HepG2 (cell line): Measurements from ENCODE around the gene FOXA3. TPM values are rescaled to one million over a fixed set of nuclear protein-coding genes. Genes with fewer than 3 reads are reported as not detected.

Experiments used
- CHD2 ChIP-seq: IDR thresholded peaks from 2 replicates; pipeline ENCODE4 v1.6.1; 2011; ENCODE audit warnings: low read depth, low read length, improper control_type of control experiment
- ETV5 ChIP-seq: IDR thresholded peaks from 2 replicates; pipeline ENCODE4 v1.6.1; 2018; ENCODE audit warnings: missing biosample characterization, missing genetic modification reagents, inconsistent platforms, borderline replicate concordance
- JDP2 ChIP-seq: sonication (generic); formaldehyde crosslinking; IDR thresholded peaks from 2 replicates; pipeline ENCODE4 v1.8.1; 2022; ENCODE audit warnings: missing genetic modification reagents, borderline replicate concordance
- KLF11 ChIP-seq: IDR thresholded peaks from 2 replicates; pipeline ENCODE4 v1.6.1; 2016; ENCODE audit warnings: missing compliant biosample characterization
- LCORL ChIP-seq, 2 experiments: fragments of 450-650 bp in 1 of 2; sonication (generic) in 1 of 2; formaldehyde crosslinking in 1 of 2; IDR thresholded peaks; 2 replicates each; pipeline versions ENCODE4 v1.5.0 to v1.6.1; 2017 to 2020; ENCODE audit warnings: antibody characterized with exemption in 1 of 2, missing genetic modification reagents in 1 of 2
- MLLT10 ChIP-seq: sonication (generic); formaldehyde crosslinking; IDR thresholded peaks from 2 replicates; pipeline ENCODE4 v1.4.0; 2020; ENCODE audit warnings: missing genetic modification reagents
- MTA1 ChIP-seq: sonication (generic); formaldehyde crosslinking; IDR thresholded peaks from 2 replicates; pipeline ENCODE4 v1.4.0; 2020; ENCODE audit warnings: missing genetic modification reagents, mild to moderate bottlenecking, borderline replicate concordance
- RXRA ChIP-seq: sonication (generic); formaldehyde crosslinking; IDR thresholded peaks from 2 replicates; pipeline ENCODE4 v1.5.1; 2020; ENCODE audit warnings: missing genetic modification reagents
- SOX13 ChIP-seq, 3 experiments: fragments of 450-650 bp in 1 of 3; sonication (generic) in 1 of 3; formaldehyde crosslinking in 1 of 3; IDR thresholded peaks in 2 of 3; conservative IDR thresholded peaks in 1 of 3; 2 replicates each; pipeline versions ENCODE4 v1.5.0 to v1.6.1; 2016 to 2020; ENCODE audit warnings: antibody characterized with exemption in 1 of 3, mild to moderate bottlenecking in 1 of 3, missing compliant biosample characterization in 1 of 3, missing genetic modification reagents in 1 of 3, moderate library complexity in 1 of 3
- TCF7L2 ChIP-seq: IDR thresholded peaks from 2 replicates; pipeline ENCODE4 v1.6.1; 2011; ENCODE audit warnings: mild to moderate bottlenecking, low read depth, low read length, moderate library complexity
- ZNF121 ChIP-seq: sonication (generic); formaldehyde crosslinking; IDR thresholded peaks from 2 replicates; pipeline ENCODE4 v1.5.0; 2020; ENCODE audit warnings: mild to moderate bottlenecking, missing genetic modification reagents
- ZNF44 ChIP-seq: sonication (generic); formaldehyde crosslinking; IDR thresholded peaks from 2 replicates; pipeline ENCODE4 v1.5.1; 2020; ENCODE audit warnings: mild to moderate bottlenecking, missing genetic modification reagents
- ZNF451 ChIP-seq: sonication (generic); formaldehyde crosslinking; IDR thresholded peaks from 2 replicates; pipeline ENCODE4 v1.5.0; 2020; ENCODE audit warnings: mild to moderate bottlenecking, missing genetic modification reagents
- ZNF761 ChIP-seq: sonication (generic); formaldehyde crosslinking; conservative IDR thresholded peaks from 2 replicates; pipeline ENCODE4 v1.4.0; 2020; ENCODE audit warnings: mild to moderate bottlenecking, missing genetic modification reagents
- ZNF781 ChIP-seq: sonication (generic); formaldehyde crosslinking; IDR thresholded peaks from 2 replicates; pipeline ENCODE4 v1.5.1; 2020; ENCODE audit warnings: borderline replicate concordance, mild to moderate bottlenecking, missing genetic modification reagents; ENCODE audit errors: not compliant biosample characterization
- polyA plus RNA-seq, 8 experiments: library from polyadenylated mRNA; depleted of rRNA in 3 of 8; stranded (reverse) in 7 of 8; unstranded in 1 of 8; fragments of >200 nt; fragmentation: Illumina TruSeq in 4 of 8; extraction: Trizol in 4 of 8; gene quantifications; 2 replicates each; pipeline versions ENCODE4 v1.2.1 to v1.2.3, GENCODE V29; 2011 to 2016; ENCODE audit warnings: low read depth in 4 of 8, missing spikeins in 1 of 8, mixed read lengths in 1 of 8; ENCODE audit not compliant: insufficient read depth in 1 of 8
- total RNA-seq, 5 experiments: library from RNA; depleted of rRNA; stranded (reverse); fragments of >200 nt; fragmentation: Illumina TruSeq; extraction: Trizol; gene quantifications; 2 replicates each; pipeline ENCODE4 v1.2.3, GENCODE V29; 2016; ENCODE audit warnings: low read depth in 1 of 5
- TF ChIP-seq, protein P1 (sequence below), 2 experiments: sonication (generic) in 1 of 2; formaldehyde crosslinking in 1 of 2; IDR thresholded peaks; 2 replicates each; pipeline versions ENCODE4 v1.4.0 to v1.6.1; 2018 to 2020; ENCODE audit warnings: missing genetic modification reagents in 2 of 2, borderline replicate concordance in 1 of 2, low read depth in 1 of 2, mild to moderate bottlenecking in 1 of 2, missing biosample characterization in 1 of 2
- TF ChIP-seq, protein P2 (sequence below): IDR thresholded peaks from 2 replicates; pipeline ENCODE4 v1.6.1; 2018; ENCODE audit warnings: missing genetic modification reagents

The FOXA3 gene
- total and polyA plus RNA-seq, 2 of the 13 experiments (the other 11 are each of a cell fraction or from before 2014, with no cell fraction given), result 29.8 to 47.6 TPM

DNA sequence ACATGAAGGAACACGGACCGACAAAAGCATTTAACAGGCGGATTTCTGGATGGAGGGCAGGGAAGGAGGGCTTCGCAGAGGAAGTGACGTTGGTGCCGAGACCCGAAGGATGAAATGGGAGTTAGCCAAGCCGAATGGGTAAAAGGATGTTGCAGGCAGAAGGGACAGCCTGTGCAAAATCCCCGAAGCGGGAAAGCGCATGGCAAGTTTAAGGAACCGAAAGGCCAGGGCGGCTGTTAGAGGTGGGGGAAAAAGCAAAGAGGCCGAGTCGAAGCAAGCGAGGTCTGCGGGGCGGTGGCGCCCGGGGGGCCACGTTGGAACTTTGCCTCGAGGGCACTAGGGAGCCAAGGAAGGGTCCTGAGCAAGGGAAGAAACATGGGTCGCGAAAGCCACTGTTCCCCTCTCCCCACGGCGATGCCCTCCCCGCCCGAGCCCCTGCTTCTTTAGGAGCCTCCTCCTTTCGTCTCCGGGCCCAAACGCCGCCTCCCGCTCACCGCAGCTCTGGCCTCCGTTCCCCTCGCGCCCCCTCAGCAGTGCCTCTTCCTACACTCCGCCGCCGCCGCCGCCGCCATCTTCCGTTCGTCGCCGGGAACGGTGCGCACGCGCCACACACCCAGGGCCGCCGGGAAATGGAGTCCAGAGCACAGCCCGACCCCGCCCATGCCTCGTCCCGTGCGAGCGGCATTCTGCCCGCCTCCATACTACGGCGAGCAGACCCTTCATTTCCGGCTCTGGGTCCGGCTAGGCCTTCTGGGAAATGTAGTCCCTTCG lies 1.4 kb upstream of the FOXA3 start, which contains the start of gene SYMPK (continued):
- TF ChIP-seq, protein P1, sequence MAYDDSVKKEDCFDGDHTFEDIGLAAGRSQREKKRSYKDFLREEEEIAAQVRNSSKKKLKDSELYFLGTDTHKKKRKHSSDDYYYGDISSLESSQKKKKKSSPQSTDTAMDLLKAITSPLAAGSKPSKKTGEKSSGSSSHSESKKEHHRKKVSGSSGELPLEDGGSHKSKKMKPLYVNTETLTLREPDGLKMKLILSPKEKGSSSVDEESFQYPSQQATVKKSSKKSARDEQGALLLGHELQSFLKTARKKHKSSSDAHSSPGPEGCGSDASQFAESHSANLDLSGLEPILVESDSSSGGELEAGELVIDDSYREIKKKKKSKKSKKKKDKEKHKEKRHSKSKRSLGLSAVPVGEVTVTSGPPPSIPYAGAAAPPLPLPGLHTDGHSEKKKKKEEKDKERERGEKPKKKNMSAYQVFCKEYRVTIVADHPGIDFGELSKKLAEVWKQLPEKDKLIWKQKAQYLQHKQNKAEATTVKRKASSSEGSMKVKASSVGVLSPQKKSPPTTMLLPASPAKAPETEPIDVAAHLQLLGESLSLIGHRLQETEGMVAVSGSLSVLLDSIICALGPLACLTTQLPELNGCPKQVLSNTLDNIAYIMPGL (CRISPR knock-in tag; IDR thresholded peaks at IDR 0.05; ENCODE audit: borderline replicate concordance in 1 of 2, low read depth in 1 of 2), result peak; percentile 15 to 46
- TF ChIP-seq MLLT10 (CRISPR knock-in tag), result no peak
- TF ChIP-seq ETV5 (CRISPR knock-in tag), result peak; percentile 86
- no peak for TF ChIP-seq JDP2
- TF ChIP-seq MTA1 (CRISPR knock-in tag), result no peak; the same call in 1 of the 2 replicates
- TF ChIP-seq, protein P2, sequence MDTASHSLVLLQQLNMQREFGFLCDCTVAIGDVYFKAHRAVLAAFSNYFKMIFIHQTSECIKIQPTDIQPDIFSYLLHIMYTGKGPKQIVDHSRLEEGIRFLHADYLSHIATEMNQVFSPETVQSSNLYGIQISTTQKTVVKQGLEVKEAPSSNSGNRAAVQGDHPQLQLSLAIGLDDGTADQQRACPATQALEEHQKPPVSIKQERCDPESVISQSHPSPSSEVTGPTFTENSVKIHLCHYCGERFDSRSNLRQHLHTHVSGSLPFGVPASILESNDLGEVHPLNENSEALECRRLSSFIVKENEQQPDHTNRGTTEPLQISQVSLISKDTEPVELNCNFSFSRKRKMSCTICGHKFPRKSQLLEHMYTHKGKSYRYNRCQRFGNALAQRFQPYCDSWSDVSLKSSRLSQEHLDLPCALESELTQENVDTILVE (CRISPR knock-in tag), result no peak
- TF ChIP-seq ZNF451 (CRISPR knock-in tag), result no peak; the same call in 1 of the 2 replicates
- TF ChIP-seq TCF7L2, result no peak
- TF ChIP-seq ZNF121 (CRISPR knock-in tag), result 0 out of 2 replicates have a peak, but pooled peaks have one; percentile 31
- no peak for TF ChIP-seq LCORL (IDR thresholded peaks at IDR 0.05)
- TF ChIP-seq LCORL (CRISPR knock-in tag; IDR thresholded peaks at IDR 0.05), result peak; percentile 76
- peak; percentile 40; the same call in 1 of the 2 replicates for TF ChIP-seq CHD2
- TF ChIP-seq SOX13 (IDR thresholded peaks at IDR 0.05), result no peak
- no peak; a peak in 1 of 4 replicates for TF ChIP-seq SOX13 (CRISPR knock-in tag; conservative IDR thresholded peaks at IDR 0.05 in 1 of 2, IDR thresholded peaks at IDR 0.05 in 1 of 2)
- TF ChIP-seq ZNF44, result no peak
- no peak; the same call in 1 of the 2 replicates for TF ChIP-seq ZNF761 (CRISPR knock-in tag)
- no peak; the same call in none of the 2 replicates for TF ChIP-seq KLF11
- 0 out of 2 replicates have a peak, but pooled peaks have one; percentile 10 for TF ChIP-seq RXRA
- TF ChIP-seq ZNF781 (CRISPR knock-in tag), result no peak
